VCaP (cell line): Measurements from ENCODE around the gene MLLT3.
A peak's percentile ranks its signal among the peaks of the same experiment; 100 is the strongest.
"Not testable (repeated sequence)": the region's sequence is repeated elsewhere in the genome, so short reads cannot be mapped to it uniquely, and the experiment has no call there.

Experiments used
- H3K27ac ChIP-seq: fragments of 450-650 bp; 2 replicates; pipeline ENCODE4 v1.5.1; 2017
- TF ChIP-seq, protein P1 (sequence below): fragments of 450-650 bp; conservative IDR thresholded peaks from 2 replicates; pipeline ENCODE4 v1.5.1; 2017; ENCODE audit warnings: mild to moderate bottlenecking, moderate library complexity

Gene MLLT3

DNA sequence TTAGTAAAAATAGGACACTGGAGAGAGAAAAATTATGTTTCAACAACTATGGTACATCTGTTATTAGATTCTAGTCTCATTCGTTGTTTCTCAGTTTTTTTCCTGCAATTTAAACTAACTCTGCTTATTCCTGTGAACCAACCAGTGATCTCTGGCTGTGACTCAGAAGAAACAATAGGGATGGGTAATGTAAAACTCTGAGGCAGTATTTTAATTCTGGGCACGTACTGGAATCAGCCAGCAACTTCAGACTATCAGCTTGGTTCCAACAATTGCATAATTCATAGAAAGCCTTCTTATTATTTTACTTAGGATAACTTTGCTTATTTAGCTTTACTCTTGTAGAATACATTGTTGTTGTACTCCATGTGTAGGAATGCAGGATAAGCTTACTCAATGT is 28.8 kb downstream of the MLLT3 start:
- TF ChIP-seq, protein P1, sequence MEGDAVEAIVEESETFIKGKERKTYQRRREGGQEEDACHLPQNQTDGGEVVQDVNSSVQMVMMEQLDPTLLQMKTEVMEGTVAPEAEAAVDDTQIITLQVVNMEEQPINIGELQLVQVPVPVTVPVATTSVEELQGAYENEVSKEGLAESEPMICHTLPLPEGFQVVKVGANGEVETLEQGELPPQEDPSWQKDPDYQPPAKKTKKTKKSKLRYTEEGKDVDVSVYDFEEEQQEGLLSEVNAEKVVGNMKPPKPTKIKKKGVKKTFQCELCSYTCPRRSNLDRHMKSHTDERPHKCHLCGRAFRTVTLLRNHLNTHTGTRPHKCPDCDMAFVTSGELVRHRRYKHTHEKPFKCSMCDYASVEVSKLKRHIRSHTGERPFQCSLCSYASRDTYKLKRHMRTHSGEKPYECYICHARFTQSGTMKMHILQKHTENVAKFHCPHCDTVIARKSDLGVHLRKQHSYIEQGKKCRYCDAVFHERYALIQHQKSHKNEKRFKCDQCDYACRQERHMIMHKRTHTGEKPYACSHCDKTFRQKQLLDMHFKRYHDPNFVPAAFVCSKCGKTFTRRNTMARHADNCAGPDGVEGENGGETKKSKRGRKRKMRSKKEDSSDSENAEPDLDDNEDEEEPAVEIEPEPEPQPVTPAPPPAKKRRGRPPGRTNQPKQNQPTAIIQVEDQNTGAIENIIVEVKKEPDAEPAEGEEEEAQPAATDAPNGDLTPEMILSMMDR: no peak
- no peak overlapping the region for H3K27ac ChIP-seq

DNA sequence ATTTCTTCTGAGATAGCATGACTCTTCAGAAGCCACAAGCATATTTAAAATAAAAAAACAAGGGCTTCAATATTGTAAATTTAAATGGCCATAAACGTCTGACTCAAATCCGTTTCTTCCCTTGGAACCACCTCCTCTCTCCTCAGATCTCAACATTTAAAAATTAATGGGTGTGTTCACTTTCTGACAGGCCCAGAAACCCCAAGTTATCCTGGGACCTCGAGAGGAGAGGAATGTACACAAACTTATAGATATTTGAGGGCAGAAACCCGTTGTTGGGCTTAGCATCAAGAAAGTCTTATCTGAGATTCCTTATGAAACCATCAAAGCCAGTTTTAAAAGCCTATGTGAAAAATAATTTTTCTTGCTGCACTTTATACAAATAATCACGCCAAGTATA is 29.2 kb downstream of the MLLT3 start:
- TF ChIP-seq, protein P1: no peak
- no peak overlapping the region for H3K27ac ChIP-seq

DNA sequence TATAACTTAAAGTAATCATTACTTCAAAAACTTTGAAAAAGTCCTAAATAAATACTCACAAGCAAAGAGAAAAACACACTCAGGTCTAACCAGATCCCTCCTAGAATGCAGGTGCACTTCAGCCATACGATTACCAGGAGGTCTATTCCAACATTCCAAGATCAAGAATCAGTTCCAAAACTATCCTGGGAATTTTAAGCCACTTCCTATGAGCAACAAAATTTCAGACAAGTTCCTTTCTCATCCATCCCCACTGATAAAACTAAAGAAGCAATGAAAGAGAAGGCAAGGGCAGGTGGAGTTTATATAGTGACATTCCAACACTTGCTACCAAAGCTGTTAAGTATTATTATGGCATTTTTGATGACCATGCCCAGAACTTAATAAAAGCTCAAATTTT is 29.6 kb downstream of the MLLT3 start:
- TF ChIP-seq, protein P1: no peak
- H3K27ac ChIP-seq: no peak overlapping the region

DNA sequence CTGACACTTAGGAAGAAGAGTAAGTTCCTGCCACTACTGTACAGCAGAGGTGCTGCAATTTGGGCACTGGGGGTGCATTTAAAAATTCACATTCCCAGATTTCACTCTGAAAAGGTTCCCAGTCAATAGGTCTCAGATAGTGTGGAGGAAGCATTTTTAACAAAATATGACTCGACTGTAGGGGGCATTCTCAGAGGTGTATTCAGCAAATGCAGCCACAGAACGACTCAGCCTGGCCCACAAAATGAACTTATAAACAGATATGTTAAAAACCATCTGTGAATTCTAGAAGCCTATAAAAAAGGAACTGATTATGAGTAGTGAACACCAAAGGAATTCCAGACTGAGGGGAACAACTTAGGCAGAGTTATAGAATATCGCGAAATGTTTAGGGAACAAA is 31.1 kb downstream of the MLLT3 start:
- no peak overlapping the region for H3K27ac ChIP-seq
- TF ChIP-seq, protein P1: no peak

DNA sequence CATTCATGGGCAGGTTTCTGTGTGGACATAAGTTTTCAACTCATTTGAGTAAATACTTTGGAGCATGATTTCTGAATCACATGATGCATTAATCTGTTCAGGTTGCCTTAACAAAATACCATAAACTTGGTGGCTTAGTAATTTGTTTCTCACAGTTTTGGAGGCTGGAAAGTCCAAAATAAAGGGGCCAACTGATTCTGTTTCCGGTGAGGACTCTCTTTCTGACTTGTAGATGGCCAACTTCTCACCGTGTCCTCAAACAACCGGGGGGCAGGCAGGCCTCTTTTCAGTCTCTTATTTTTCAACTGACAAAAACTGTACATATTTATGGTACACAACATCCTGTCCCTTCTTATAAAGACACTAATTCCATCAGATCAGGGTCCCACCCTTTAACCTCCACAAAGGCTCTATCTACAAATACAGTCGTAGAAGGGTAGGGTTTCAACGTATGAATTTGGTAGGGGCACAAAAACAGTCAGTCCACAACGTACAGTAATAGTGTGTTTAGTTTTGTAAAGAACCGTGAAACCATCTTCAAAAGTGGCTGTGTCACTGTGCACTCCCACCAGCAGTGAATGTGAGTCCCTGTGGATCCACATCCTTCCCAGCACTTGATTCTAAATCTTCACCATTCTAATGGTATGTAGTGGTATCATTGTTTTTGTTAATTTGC is 37.2 kb downstream of the MLLT3 start:
- no peak overlapping the region for H3K27ac ChIP-seq
- TF ChIP-seq, protein P1: no peak

DNA sequence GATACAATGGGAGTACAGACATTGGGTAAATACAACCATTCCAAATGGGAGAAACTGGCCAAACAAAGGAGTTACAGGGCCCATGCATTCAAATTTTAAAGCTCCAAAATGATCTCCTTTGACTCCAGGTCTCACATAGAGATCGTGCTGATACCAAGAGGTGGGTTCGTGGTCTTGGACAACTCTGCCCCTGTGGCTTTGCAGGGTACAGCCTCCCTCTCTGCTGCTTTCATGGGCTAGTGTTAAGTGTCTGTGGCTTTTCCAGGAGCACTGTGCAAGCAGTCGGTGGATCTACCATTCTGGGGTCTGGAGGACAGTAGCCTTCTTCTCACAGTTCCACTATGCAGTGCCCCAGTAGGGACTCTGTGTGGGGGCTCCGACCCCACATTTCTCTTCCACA is 39.2 kb downstream of the MLLT3 start:
- not testable (repeated sequence) for H3K27ac ChIP-seq

DNA sequence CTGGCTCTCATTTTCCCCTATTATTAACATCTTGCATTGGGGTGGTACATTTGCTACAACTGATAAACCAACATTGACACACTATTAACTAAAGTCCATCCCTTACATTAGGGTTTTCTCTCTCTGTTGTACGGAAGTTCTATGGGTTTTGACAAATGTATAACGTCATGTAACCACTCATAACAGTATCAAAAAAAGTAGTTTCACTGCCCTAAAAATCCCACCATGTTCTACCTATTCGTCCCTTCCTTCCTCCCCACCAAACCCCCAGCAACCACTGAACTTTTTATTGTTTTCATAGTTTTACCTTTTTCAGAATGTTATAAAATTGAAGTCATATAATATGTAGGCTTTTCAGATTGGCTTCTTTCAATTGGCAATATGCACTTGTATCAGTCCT is 40.1 kb downstream of the MLLT3 start:
- TF ChIP-seq, protein P1: no peak
- peak overlapping the region; percentile 82 for H3K27ac ChIP-seq

DNA sequence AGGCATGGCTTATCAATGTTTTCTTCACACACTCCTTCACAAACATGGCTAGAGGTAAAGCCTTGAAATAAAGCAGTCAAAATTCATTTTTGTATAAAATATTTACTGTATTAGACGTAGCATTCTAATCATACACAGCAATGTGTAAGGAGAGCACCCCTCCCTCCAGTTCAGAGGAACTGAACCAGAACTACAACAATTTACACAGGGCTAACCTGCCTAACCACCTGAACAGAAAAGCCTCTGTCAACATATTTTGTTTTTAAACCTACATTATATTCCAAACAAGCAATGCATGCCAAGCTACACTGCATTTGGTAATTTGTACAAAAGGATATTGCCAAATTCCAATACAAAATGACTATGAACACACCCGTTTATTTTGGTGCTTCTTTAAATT is 41.6 kb downstream of the MLLT3 start:
- TF ChIP-seq, protein P1: no peak
- H3K27ac ChIP-seq: peak overlapping the region; percentile 82
